H1 (cell line): ENCODE results near the gene WWP2. TPM values are rescaled to one million over a fixed set of nuclear protein-coding genes. Genes with fewer than 3 reads are reported as not detected.

Experiments
- BRCA1 ChIP-seq: IDR thresholded peaks from 2 replicates; pipeline ENCODE4 v1.6.1; 2012; ENCODE audit warnings: low read depth, low read length, improper control_type of control experiment
- EGR1 ChIP-seq: IDR thresholded peaks from 2 replicates; pipeline ENCODE4 v1.6.1; 2011; ENCODE audit warnings: low read depth, low read length, borderline replicate concordance
- PHF8 ChIP-seq: fragments of 200-600 bp; sonication (generic); conservative IDR thresholded peaks from 2 replicates; pipeline ENCODE4 v1.7.1; 2012; ENCODE audit warnings: low read depth, mild to moderate bottlenecking, inconsistent platforms, low read length, moderate library complexity
- RAD21 ChIP-seq, 2 experiments: IDR thresholded peaks in 1 of 2; conservative IDR thresholded peaks in 1 of 2; 2 replicates each; pipeline ENCODE4 v1.6.1; 2011; ENCODE audit warnings: low read depth in 2 of 2, low read length in 2 of 2, improper control_type of control experiment in 1 of 2, inconsistent platforms in 1 of 2, mild to moderate bottlenecking in 1 of 2, moderate library complexity in 1 of 2
- RXRA ChIP-seq: IDR thresholded peaks from 2 replicates; pipeline ENCODE4 v1.6.1; 2011; ENCODE audit warnings: low read depth, mild to moderate bottlenecking, low read length, moderate library complexity; ENCODE audit not compliant: insufficient read depth
- SIN3A ChIP-seq, 2 experiments: IDR thresholded peaks in 1 of 2; conservative IDR thresholded peaks in 1 of 2; 2 replicates each; pipeline ENCODE4 v1.6.1; 2011 to 2012; ENCODE audit warnings: low read length in 2 of 2, improper control_type of control experiment in 1 of 2, low read depth in 1 of 2, mild to moderate bottlenecking in 1 of 2
- polyA plus RNA-seq, 7 experiments: library from polyadenylated mRNA; depleted of rRNA in 3 of 7; stranded (reverse) in 5 of 7; unstranded in 2 of 7; fragments of >200 nt in 5 of 7; fragments of 200-250 nt in 2 of 7; gene quantifications; 1 replicate in 5 of 7; 2 replicates in 1 of 7; 4 replicates in 1 of 7; pipeline versions ENCODE4 v1.2.1 to v1.2.3, GENCODE V29; 2011 to 2013; ENCODE audit warnings: missing spikeins in 2 of 7, mixed read lengths in 2 of 7
- total RNA-seq: library from RNA; stranded (reverse); fragmentation: NEBNext Ultra II Directional; extraction: Animal tissue kit (Norgen Biotek cat#: 25700); gene quantifications from 2 replicates; pipeline ENCODE4 v1.2.1, GENCODE V29; 2021
- TF ChIP-seq, protein P1 (sequence below): fragments of 300-600 bp; sonication (generic); IDR thresholded peaks from 2 replicates; pipeline ENCODE4 v1.7.1; 2012; ENCODE audit warnings: low read length, moderate library complexity, mild to moderate bottlenecking, inconsistent platforms; ENCODE audit not compliant: insufficient replicate concordance
- TF ChIP-seq, protein P2 (sequence below): IDR thresholded peaks from 2 replicates; pipeline ENCODE4 v1.6.1; 2012; ENCODE audit warnings: low read length, inconsistent platforms

WWP2 gene
- total and polyA plus RNA-seq, 2 of the 8 experiments (the other 6 are each of a cell fraction or from before 2014, with no cell fraction given), result 14.1 to 42.2 TPM

GRCh38 chr16:69748694-69749345 is 13.3 kb upstream of the WWP2 start (continued):
- TF ChIP-seq, protein P1, sequence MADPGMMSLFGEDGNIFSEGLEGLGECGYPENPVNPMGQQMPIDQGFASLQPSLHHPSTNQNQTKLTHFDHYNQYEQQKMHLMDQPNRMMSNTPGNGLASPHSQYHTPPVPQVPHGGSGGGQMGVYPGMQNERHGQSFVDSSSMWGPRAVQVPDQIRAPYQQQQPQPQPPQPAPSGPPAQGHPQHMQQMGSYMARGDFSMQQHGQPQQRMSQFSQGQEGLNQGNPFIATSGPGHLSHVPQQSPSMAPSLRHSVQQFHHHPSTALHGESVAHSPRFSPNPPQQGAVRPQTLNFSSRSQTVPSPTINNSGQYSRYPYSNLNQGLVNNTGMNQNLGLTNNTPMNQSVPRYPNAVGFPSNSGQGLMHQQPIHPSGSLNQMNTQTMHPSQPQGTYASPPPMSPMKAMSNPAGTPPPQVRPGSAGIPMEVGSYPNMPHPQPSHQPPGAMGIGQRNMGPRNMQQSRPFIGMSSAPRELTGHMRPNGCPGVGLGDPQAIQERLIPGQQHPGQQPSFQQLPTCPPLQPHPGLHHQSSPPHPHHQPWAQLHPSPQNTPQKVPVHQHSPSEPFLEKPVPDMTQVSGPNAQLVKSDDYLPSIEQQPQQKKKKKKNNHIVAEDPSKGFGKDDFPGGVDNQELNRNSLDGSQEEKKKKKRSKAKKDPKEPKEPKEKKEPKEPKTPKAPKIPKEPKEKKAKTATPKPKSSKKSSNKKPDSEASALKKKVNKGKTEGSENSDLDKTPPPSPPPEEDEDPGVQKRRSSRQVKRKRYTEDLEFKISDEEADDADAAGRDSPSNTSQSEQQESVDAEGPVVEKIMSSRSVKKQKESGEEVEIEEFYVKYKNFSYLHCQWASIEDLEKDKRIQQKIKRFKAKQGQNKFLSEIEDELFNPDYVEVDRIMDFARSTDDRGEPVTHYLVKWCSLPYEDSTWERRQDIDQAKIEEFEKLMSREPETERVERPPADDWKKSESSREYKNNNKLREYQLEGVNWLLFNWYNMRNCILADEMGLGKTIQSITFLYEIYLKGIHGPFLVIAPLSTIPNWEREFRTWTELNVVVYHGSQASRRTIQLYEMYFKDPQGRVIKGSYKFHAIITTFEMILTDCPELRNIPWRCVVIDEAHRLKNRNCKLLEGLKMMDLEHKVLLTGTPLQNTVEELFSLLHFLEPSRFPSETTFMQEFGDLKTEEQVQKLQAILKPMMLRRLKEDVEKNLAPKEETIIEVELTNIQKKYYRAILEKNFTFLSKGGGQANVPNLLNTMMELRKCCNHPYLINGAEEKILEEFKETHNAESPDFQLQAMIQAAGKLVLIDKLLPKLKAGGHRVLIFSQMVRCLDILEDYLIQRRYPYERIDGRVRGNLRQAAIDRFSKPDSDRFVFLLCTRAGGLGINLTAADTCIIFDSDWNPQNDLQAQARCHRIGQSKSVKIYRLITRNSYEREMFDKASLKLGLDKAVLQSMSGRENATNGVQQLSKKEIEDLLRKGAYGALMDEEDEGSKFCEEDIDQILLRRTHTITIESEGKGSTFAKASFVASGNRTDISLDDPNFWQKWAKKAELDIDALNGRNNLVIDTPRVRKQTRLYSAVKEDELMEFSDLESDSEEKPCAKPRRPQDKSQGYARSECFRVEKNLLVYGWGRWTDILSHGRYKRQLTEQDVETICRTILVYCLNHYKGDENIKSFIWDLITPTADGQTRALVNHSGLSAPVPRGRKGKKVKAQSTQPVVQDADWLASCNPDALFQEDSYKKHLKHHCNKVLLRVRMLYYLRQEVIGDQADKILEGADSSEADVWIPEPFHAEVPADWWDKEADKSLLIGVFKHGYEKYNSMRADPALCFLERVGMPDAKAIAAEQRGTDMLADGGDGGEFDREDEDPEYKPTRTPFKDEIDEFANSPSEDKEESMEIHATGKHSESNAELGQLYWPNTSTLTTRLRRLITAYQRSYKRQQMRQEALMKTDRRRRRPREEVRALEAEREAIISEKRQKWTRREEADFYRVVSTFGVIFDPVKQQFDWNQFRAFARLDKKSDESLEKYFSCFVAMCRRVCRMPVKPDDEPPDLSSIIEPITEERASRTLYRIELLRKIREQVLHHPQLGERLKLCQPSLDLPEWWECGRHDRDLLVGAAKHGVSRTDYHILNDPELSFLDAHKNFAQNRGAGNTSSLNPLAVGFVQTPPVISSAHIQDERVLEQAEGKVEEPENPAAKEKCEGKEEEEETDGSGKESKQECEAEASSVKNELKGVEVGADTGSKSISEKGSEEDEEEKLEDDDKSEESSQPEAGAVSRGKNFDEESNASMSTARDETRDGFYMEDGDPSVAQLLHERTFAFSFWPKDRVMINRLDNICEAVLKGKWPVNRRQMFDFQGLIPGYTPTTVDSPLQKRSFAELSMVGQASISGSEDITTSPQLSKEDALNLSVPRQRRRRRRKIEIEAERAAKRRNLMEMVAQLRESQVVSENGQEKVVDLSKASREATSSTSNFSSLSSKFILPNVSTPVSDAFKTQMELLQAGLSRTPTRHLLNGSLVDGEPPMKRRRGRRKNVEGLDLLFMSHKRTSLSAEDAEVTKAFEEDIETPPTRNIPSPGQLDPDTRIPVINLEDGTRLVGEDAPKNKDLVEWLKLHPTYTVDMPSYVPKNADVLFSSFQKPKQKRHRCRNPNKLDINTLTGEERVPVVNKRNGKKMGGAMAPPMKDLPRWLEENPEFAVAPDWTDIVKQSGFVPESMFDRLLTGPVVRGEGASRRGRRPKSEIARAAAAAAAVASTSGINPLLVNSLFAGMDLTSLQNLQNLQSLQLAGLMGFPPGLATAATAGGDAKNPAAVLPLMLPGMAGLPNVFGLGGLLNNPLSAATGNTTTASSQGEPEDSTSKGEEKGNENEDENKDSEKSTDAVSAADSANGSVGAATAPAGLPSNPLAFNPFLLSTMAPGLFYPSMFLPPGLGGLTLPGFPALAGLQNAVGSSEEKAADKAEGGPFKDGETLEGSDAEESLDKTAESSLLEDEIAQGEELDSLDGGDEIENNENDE, result no peak
- TF ChIP-seq RXRA (no peak), BRCA1 (no peak), RAD21 (IDR thresholded peaks at IDR 0.05 in 1 of 2, conservative IDR thresholded peaks at IDR 0.05 in 1 of 2; ENCODE audit: low read depth in 2 of 2, low read length in 2 of 2) (no peak), PHF8 (no peak), SIN3A (conservative IDR thresholded peaks at IDR 0.05 in 1 of 2, IDR thresholded peaks at IDR 0.05 in 1 of 2; ENCODE audit: low read depth in 1 of 2, low read length in 2 of 2) (no peak), EGR1 (no peak)
- TF ChIP-seq, protein P2, sequence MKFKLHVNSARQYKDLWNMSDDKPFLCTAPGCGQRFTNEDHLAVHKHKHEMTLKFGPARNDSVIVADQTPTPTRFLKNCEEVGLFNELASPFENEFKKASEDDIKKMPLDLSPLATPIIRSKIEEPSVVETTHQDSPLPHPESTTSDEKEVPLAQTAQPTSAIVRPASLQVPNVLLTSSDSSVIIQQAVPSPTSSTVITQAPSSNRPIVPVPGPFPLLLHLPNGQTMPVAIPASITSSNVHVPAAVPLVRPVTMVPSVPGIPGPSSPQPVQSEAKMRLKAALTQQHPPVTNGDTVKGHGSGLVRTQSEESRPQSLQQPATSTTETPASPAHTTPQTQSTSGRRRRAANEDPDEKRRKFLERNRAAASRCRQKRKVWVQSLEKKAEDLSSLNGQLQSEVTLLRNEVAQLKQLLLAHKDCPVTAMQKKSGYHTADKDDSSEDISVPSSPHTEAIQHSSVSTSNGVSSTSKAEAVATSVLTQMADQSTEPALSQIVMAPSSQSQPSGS, result no peak
